Adrenal gland (tissue), 12 donors: Measurements from ENCODE around the gene PURA. TPM values are rescaled to one million over a fixed set of nuclear protein-coding genes. Genes with fewer than 3 reads are reported as not detected.

Source experiments
- DNase-seq, 7 donors: peaks; one replicate each; pipeline ENCODE4 v3.0.0-alpha.2; 2019 to 2020
- H3K27ac ChIP-seq, 5 donors: fragments of 200-600 bp; sonication (generic) in 4 of 5; 1 replicate in 3 of 5; 2 replicates in 2 of 5; pipeline versions ENCODE4 v1.5.1 to v1.8.0; 2016 to 2020; ENCODE audit warnings: mild to moderate bottlenecking in 1 of 5
- H3K27me3 ChIP-seq: fragments of 200-600 bp; 2 replicates; pipeline ENCODE4 v1.8.0; 2021
- H3K36me3 ChIP-seq, 2 donors: fragments of 200-600 bp; replicated peaks in 1 of 2; 1 replicate in 1 of 2; 2 replicates in 1 of 2; pipeline versions ENCODE4 v1.5.1 to v1.8.0; 2018 to 2022
- H3K4me1 ChIP-seq, 2 donors: fragments of 200-600 bp; replicated peaks in 1 of 2; 1 replicate in 1 of 2; 2 replicates in 1 of 2; pipeline versions ENCODE4 v1.5.1 to v1.8.0; 2018 to 2021
- H3K4me3 ChIP-seq, 4 donors: fragments of 200-600 bp; sonication (generic) in 3 of 4; one replicate each; pipeline ENCODE4 v1.5.1; 2016 to 2018
- H3K9me3 ChIP-seq, 3 donors: fragments of 200-600 bp; sonication (generic) in 1 of 3; replicated peaks in 1 of 3; 1 replicate in 2 of 3; 2 replicates in 1 of 3; pipeline versions ENCODE4 v1.5.1 to v1.8.0; 2016 to 2021
- POLR2A ChIP-seq, 2 donors: fragments of 450-650 bp; IDR thresholded peaks; one replicate each; pipeline ENCODE4 v1.6.1; 2017; ENCODE audit warnings: antibody characterized with exemption in 2 of 2, mild to moderate bottlenecking in 2 of 2, moderate library complexity in 1 of 2
- WGBS, 4 donors: extraction: QIAGEN DNeasy Blood & Tissue Kit in 2 of 4; methylation state at CpG; one replicate each; pipeline versions ENCODE4 v1.1.5 to v1.1.7; 2013 to 2017; 5-methylcytosine and 5-hydroxymethylcytosine counted together
- intact Hi-C, 2 donors: fragments of 100-400 bp; cut with DNase I; formaldehyde crosslinking; loops; one replicate each; pipeline versions ENCODE4 v1.14.1 to v1.15.0; 2022 to 2023
- polyA plus RNA-seq, 3 donors: library from polyadenylated mRNA; stranded (reverse); fragments of 200-250 nt in 2 of 3; fragments of 350-450 nt in 1 of 3; fragmentation: Illumina TruSeq in 1 of 3; extraction: RNeasy Lipid Tissue Mini Kit (QIAGEN cat#74804) in 1 of 3; gene quantifications; one replicate each; pipeline ENCODE4 v1.2.3, GENCODE V29; 2013 to 2014
- total RNA-seq, 9 donors: library from RNA; depleted of rRNA in 4 of 9; stranded (reverse); fragments of >200 nt in 4 of 9; fragments of 120-200 nt in 1 of 9; fragmentation: NEBNext Ultra II Directional in 1 of 9; extraction: Animal tissue kit (Norgen Biotek cat#: 25700) in 1 of 9; gene quantifications; one replicate each; pipeline versions ENCODE4 v1.1.0 to v1.2.4, GENCODE V29; 2013 to 2023
- TF ChIP-seq, protein P1 (sequence below), 6 experiments: fragments of 450-650 bp in 4 of 6; fragments of 200-600 bp in 2 of 6; sonication (generic) in 1 of 6; IDR thresholded peaks; 1 replicate in 5 of 6; 2 replicates in 1 of 6; pipeline versions ENCODE4 v1.5.1 to v1.8.0; 2016 to 2021; ENCODE audit warnings: antibody characterized with exemption in 6 of 6, mild to moderate bottlenecking in 2 of 6, moderate library complexity in 1 of 6
- donor health status: healthy with polysubstance abuse.
- donor health status: Bipolar disorder and iron deficiency.
- donor health status: DM: yes; HTN: yes; CAD: no.
- donor health status: DM: no; HTN: no; CAD: no.
- donor health status: DM: no; HTN: no; CAD: no.
- donor health status: DM: yes; HTN: yes; CAD: no.

PURA gene
- total and polyA plus RNA-seq, 12 donors, result 4.9 to 37.0 (median 21.7) TPM

- no peaks in the 10 kb centered on the region for H3K36me3 ChIP-seq
- H3K27me3 ChIP-seq, result no peaks in the 10 kb centered on the region
- H3K9me3 ChIP-seq, result no peaks in the 10 kb centered on the region
- peak in 3 of 7 donors; percentile 14 to 20 (median 18) for DNase-seq
- intact Hi-C loops, result no loop called here
- H3K4me3 ChIP-seq, result no peak overlapping the region
- TF ChIP-seq POLR2A (IDR thresholded peaks at IDR 0.05), result no peak
- TF ChIP-seq, protein P1, sequence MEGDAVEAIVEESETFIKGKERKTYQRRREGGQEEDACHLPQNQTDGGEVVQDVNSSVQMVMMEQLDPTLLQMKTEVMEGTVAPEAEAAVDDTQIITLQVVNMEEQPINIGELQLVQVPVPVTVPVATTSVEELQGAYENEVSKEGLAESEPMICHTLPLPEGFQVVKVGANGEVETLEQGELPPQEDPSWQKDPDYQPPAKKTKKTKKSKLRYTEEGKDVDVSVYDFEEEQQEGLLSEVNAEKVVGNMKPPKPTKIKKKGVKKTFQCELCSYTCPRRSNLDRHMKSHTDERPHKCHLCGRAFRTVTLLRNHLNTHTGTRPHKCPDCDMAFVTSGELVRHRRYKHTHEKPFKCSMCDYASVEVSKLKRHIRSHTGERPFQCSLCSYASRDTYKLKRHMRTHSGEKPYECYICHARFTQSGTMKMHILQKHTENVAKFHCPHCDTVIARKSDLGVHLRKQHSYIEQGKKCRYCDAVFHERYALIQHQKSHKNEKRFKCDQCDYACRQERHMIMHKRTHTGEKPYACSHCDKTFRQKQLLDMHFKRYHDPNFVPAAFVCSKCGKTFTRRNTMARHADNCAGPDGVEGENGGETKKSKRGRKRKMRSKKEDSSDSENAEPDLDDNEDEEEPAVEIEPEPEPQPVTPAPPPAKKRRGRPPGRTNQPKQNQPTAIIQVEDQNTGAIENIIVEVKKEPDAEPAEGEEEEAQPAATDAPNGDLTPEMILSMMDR (IDR thresholded peaks at IDR 0.05), result no peak
- no peak overlapping the region for H3K27ac ChIP-seq
- H3K4me1 ChIP-seq, result peaks cover 11 to 21% of the 10 kb centered on the region in 2 donors
Measured at GRCh38 chr5:140141241-140141640, 27.3 kb downstream of the PURA start.

DNA sequence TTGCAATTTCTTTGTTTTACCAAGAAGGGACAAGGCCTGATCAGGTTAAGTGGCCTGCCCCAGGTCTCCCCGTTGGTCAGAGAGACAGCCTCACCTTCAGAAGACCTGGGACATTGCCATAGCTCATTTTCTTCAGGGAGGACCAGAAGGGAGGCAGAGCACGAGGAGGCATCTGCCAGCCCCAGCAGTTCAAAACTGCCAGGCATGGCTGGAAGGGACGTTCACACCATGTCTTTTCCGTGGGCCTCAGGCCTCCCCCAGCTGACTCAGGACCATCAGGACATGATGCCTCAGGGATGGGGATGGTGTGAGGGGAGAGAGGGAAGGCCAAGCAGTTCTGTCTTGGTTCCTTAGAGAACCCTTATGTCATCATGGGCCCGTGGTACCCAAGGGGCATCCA, 28.3 kb downstream of the PURA start:
- peak in 1 of 7 donors; percentile 9 for DNase-seq
- intact Hi-C loops, result no loop called here
- WGBS, 4 donors, result 89 to 100% (median 93%) methylated on average over 2 to 5 of the region's 5 CpGs
- Histone ChIP-seq H3K4me1 (peaks cover 16 to 26% of the 10 kb centered on the region in 2 donors), H3K4me3 (no peak overlapping the region), H3K27me3 (no peaks in the 10 kb centered on the region), H3K27ac (no peak overlapping the region), H3K9me3 (no peaks in the 10 kb centered on the region), H3K36me3 (no peaks in the 10 kb centered on the region)
- TF ChIP-seq, protein P1 (IDR thresholded peaks at IDR 0.05), result no peak
- no peak for TF ChIP-seq POLR2A (IDR thresholded peaks at IDR 0.05)

DNA sequence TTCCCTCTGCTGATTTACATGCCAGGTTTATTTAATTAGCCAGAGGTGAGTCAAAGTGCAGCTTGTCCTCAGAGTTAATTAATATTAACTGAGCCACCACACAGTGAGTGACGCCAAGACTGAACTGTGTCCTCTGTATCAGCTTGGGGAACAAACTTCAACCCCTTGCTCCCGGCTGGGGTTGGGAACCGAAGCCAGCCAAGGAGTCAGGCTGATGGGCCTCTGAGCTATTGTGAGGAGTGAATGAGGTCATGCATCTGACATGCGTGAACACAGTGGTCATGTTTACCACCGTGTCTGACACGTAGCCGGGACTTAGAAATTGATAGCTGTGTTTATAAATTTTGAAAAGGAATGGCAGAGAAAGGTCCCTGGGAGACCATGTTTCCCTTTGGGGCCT, 28.9 kb downstream of the PURA start:
- Histone ChIP-seq H3K4me3 (no peak overlapping the region), H3K27ac (no peak overlapping the region), H3K4me1 (peaks cover 16 to 26% of the 10 kb centered on the region in 2 donors), H3K27me3 (no peaks in the 10 kb centered on the region), H3K9me3 (no peaks in the 10 kb centered on the region), H3K36me3 (no peaks in the 10 kb centered on the region)
- TF ChIP-seq, protein P1 (IDR thresholded peaks at IDR 0.05), result no peak
- TF ChIP-seq POLR2A (IDR thresholded peaks at IDR 0.05), result no peak
- WGBS, 4 donors, result 83 to 91% (median 90%) methylated on average over 7 of the region's 7 CpGs
- intact Hi-C loops, result no loop called here
- peak in 1 of 7 donors; percentile 13 for DNase-seq

- peaks cover 16 to 26% of the 10 kb centered on the region in 2 donors for H3K4me1 ChIP-seq
- DNase-seq, result peak in 1 of 7 donors; percentile 14
- WGBS, 4 donors, result 94 to 100% (median 98%) methylated on average over 3 of the region's 3 CpGs
- no peak overlapping the region for H3K27ac ChIP-seq
- intact Hi-C loops, result no loop called here
- H3K27me3 ChIP-seq, result no peaks in the 10 kb centered on the region
- no peaks in the 10 kb centered on the region for H3K36me3 ChIP-seq
- TF ChIP-seq POLR2A (IDR thresholded peaks at IDR 0.05), result no peak
- TF ChIP-seq, protein P1 (IDR thresholded peaks at IDR 0.05), result no peak
- no peak overlapping the region for H3K4me3 ChIP-seq
- H3K9me3 ChIP-seq, result no peaks in the 10 kb centered on the region
Measured at GRCh38 chr5:140143521-140144258, 29.8 kb downstream of the PURA start.
